ENCODE measurements around the gene C18orf32. TPM values are rescaled to one million over a fixed set of nuclear protein-coding genes. Genes with fewer than 3 reads are reported as not detected.

Gene C18orf32
- total and polyA plus RNA-seq, 2 of the 8 experiments (the other 6 are each of a cell fraction or from before 2014, with no cell fraction given): 17.3 to 20.1 TPM

DNA sequence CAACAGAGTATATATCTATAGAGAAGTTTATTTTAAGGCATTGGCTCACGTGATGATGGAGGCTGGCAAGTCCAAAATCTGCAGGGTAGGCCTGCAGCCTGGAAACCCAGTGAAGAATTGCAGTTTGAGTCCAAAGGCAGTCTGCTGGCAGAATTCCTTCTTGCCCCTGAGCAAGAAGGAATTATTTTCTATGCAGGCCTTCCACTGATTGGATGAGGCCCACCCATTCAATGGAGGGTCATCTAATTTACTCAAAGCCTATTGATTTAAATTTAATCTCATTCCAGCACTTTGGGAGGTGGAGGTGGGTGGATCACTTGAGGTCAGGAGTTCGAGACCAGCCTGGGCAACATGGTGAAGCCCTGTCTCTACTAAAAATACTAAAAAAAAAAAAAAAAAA is 30.4 kb upstream of the C18orf32 start:
- Histone ChIP-seq H2AK5ac (ENCODE audit: low read depth, low read length) (no peak overlapping the region), H3K36me3 (ENCODE audit: control insufficient read depth in 2 of 4, insufficient read depth in 4 of 4, low read length in 3 of 4) (no peaks in the 10 kb centered on the region), H4K20me1 (replicated peaks in 1 of 2; ENCODE audit: control insufficient read depth in 1 of 2, insufficient read depth in 2 of 2, low read length in 2 of 2) (no peaks in the 10 kb centered on the region), H3K23me2 (ENCODE audit: low read depth, low read length) (no peaks in the 10 kb centered on the region), H3K14ac (ENCODE audit: insufficient read length) (no peak overlapping the region), H3K9ac (replicated peaks in 1 of 4; ENCODE audit: extremely low read depth in 1 of 4, low read depth in 3 of 4, low read length in 3 of 4) (no peak overlapping the region), H2BK120ac (replicated peaks; ENCODE audit: low read depth, low read length) (no peak overlapping the region), H4K91ac (replicated peaks; ENCODE audit: insufficient read length, low read length) (no peak overlapping the region), H3K4me3 (ENCODE audit: extremely low read depth in 1 of 4, insufficient read depth in 2 of 4, low read depth in 3 of 4, low read length in 4 of 4) (no peak overlapping the region), H2BK15ac (ENCODE audit: low read length) (no peak overlapping the region), H3K27ac (ENCODE audit: low read depth, low read length) (no peak overlapping the region), H3K9me3 (ENCODE audit: insufficient read depth in 2 of 2, low read depth in 1 of 2, low read length in 1 of 2) (no peaks in the 10 kb centered on the region), H3K79me1 (ENCODE audit: low read depth, low read length) (no peaks in the 10 kb centered on the region), H3K79me2 (ENCODE audit: control insufficient read depth in 1 of 2, insufficient read depth in 2 of 2, low read length in 2 of 2) (no peaks in the 10 kb centered on the region), H3K56ac (replicated peaks; ENCODE audit: insufficient read length, low read depth, low read length) (no peak overlapping the region), H3K4me2 (ENCODE audit: insufficient read depth in 1 of 2, low read depth in 2 of 2, low read length in 2 of 2) (no peak overlapping the region), H4K5ac (ENCODE audit: insufficient read length, low read depth, low read length) (no peak overlapping the region), H2BK5ac (ENCODE audit: low read depth, low read length) (no peak overlapping the region), H3K4me1 (replicated peaks in 1 of 4; ENCODE audit: control insufficient read depth in 3 of 4, insufficient read depth in 4 of 4, low read length in 3 of 4) (peaks cover 5 to 21% (median 16%) of the 10 kb centered on the region in 4 experiments; a peak in 6 of 7 replicates), H4K8ac (ENCODE audit: extremely low read depth, insufficient read depth, low read length) (no peak overlapping the region), H2AFZ (ENCODE audit: low read length) (no peak overlapping the region), H2BK12ac (ENCODE audit: low read depth, low read length) (no peak overlapping the region), H3K23ac (ENCODE audit: insufficient read length) (no peak overlapping the region), H3K4ac (replicated peaks; ENCODE audit: insufficient read length, low read depth, low read length) (no peak overlapping the region), H2BK20ac (ENCODE audit: low read length) (no peak overlapping the region), H3K27me3 (replicated peaks in 1 of 4; ENCODE audit: control insufficient read depth in 3 of 4, extremely low read depth in 1 of 4, insufficient read depth in 3 of 4, low read length in 3 of 4) (no peaks in the 10 kb centered on the region), H3K18ac (ENCODE audit: extremely low read depth, low read length) (no peak overlapping the region)
- no peak for FAIRE-seq
- DNase-seq (ENCODE audit: low read depth in 1 of 2, low spot score in 2 of 2): no peak
- POLR2A ChIA-PET (ENCODE audit: partially characterized antibody): no interaction called here
- 96% methylated on average over 2 of the region's 2 CpGs; no CpG with 5 or more reads in 1 of the 2 experiments for WGBS, 2 experiments (ENCODE audit: extremely low coverage in 1 of 2, insufficient coverage in 1 of 2, insufficient read length in 1 of 2, insufficient replicate concordance in 2 of 2, low coverage in 1 of 2, low lambda C conversion rate in 2 of 2, missing lambda C conversion rate in 1 of 2)
- CTCF ChIA-PET (ENCODE audit: partially characterized antibody): interaction anchor here (1.6 kb wide), 1 partner anchor 42 kb away, joined by 7 read pairs; no protein-coding TSS in a partner anchor
- TF ChIP-seq, protein P1, sequence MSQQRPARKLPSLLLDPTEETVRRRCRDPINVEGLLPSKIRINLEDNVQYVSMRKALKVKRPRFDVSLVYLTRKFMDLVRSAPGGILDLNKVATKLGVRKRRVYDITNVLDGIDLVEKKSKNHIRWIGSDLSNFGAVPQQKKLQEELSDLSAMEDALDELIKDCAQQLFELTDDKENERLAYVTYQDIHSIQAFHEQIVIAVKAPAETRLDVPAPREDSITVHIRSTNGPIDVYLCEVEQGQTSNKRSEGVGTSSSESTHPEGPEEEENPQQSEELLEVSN (IDR thresholded peaks at IDR 0.05): no peak
- TF ChIP-seq BRCA1 (IDR thresholded peaks at IDR 0.05; ENCODE audit: low read depth, low read length) (no peak), EGR1 (IDR thresholded peaks at IDR 0.05; ENCODE audit: borderline replicate concordance, low read depth, low read length) (no peak), SAP30 (IDR thresholded peaks at IDR 0.05; ENCODE audit: insufficient read depth, insufficient replicate concordance, low read length) (no peak), TEAD4 (IDR thresholded peaks at IDR 0.05; ENCODE audit: low read depth, low read length) (no peak), PHF8 (conservative IDR thresholded peaks at IDR 0.05; ENCODE audit: low read depth, low read length) (no peak), CBX8 (IDR thresholded peaks at IDR 0.05; ENCODE audit: borderline replicate concordance, low read depth, low read length) (no peak), NRF1 (IDR thresholded peaks at IDR 0.05; ENCODE audit: low read depth, low read length) (no peak), SRF (IDR thresholded peaks at IDR 0.05; ENCODE audit: low read depth, low read length) (no peak), RFX5 (IDR thresholded peaks at IDR 0.05; ENCODE audit: borderline replicate concordance, low read depth, low read length) (no peak), BACH1 (IDR thresholded peaks at IDR 0.05; ENCODE audit: low read length) (no peak), SIN3A (conservative IDR thresholded peaks at IDR 0.05 in 1 of 2, IDR thresholded peaks at IDR 0.05 in 1 of 2; ENCODE audit: low read depth in 1 of 2, low read length in 2 of 2) (no peak), RXRA (IDR thresholded peaks at IDR 0.05; ENCODE audit: insufficient read depth, low read depth, low read length) (no peak), FOSL1 (IDR thresholded peaks at IDR 0.05; ENCODE audit: insufficient read depth, low read depth, low read length) (no peak)
